Left ventricle myocardium inferior (tissue), 1 donor: ENCODE data around the gene MSI2. TPM values are rescaled to one million over a fixed set of nuclear protein-coding genes. Genes with fewer than 3 reads are reported as not detected.

Experiments used
- DNase-seq: peaks from one replicate; pipeline ENCODE4 v3.0.0-alpha.2; 2020
- H3K27ac ChIP-seq: fragments of 200-600 bp; replicated peaks from 2 replicates; pipeline ENCODE4 v1.8.0; 2021
- H3K27me3 ChIP-seq: fragments of 200-600 bp; 2 replicates; pipeline ENCODE4 v1.8.0; 2021; ENCODE audit warnings: low read depth
- H3K36me3 ChIP-seq: fragments of 200-600 bp; 2 replicates; pipeline ENCODE4 v1.8.0; 2021
- H3K4me1 ChIP-seq: fragments of 200-600 bp; 2 replicates; pipeline ENCODE4 v1.8.0; 2021
- H3K4me3 ChIP-seq: fragments of 200-600 bp; 2 replicates; pipeline ENCODE4 v1.8.0; 2021; ENCODE audit warnings: mild to moderate bottlenecking, moderate library complexity
- H3K9me3 ChIP-seq: fragments of 200-600 bp; replicated peaks from 2 replicates; pipeline ENCODE4 v1.8.0; 2021
- intact Hi-C: fragments of 100-400 bp; cut with micrococcal nuclease; formaldehyde crosslinking; loops from one replicate; pipeline ENCODE4 v1.11.0; 2022
- total RNA-seq: library from RNA; stranded (reverse); fragmentation: NEBNext Ultra II Directional; extraction: Animal tissue kit (Norgen Biotek cat#: 25700); gene quantifications from one replicate; pipeline ENCODE4 v1.2.1, GENCODE V29; 2021
- TF ChIP-seq, protein P1 (sequence below): fragments of 200-600 bp; IDR thresholded peaks from 2 replicates; pipeline ENCODE4 v1.8.0; 2021; ENCODE audit warnings: antibody characterized with exemption, mild to moderate bottlenecking, borderline replicate concordance
- donor health status: DM: no; HTN: yes; CAD: no; lungs with severe emphysema.

Gene MSI2
- total RNA-seq, 1 donor from 2014 or later = 118 TPM

DNA sequence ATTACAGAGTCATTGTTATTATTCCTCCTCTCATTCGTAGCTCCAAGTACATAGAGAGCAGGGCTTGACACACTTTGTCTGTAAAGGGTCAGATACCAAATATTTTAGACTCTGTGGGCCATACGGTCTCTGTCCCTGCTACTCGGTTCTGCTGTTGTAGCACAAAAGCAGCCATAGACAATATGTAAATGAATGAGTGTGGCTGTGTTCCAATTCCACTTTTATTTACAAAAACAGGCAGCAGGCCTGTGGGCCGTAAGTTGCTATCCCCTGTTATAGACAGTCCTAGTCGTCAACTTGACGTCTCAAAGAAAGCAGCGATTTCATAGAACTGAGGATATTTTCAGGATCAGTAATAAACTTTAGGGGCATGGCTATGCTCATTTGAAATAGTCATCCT lies 161.6 kb downstream of the MSI2 start:
- Histone ChIP-seq H3K27ac (no peak overlapping the region), H3K9me3 (no peaks in the 10 kb centered on the region), H3K27me3 (no peaks in the 10 kb centered on the region), H3K4me3 (no peak overlapping the region), H3K4me1 (peaks cover 20% of the 10 kb centered on the region), H3K36me3 (no peaks in the 10 kb centered on the region)
- DNase-seq = no peak
- intact Hi-C loops = no loop called here
- TF ChIP-seq, protein P1, sequence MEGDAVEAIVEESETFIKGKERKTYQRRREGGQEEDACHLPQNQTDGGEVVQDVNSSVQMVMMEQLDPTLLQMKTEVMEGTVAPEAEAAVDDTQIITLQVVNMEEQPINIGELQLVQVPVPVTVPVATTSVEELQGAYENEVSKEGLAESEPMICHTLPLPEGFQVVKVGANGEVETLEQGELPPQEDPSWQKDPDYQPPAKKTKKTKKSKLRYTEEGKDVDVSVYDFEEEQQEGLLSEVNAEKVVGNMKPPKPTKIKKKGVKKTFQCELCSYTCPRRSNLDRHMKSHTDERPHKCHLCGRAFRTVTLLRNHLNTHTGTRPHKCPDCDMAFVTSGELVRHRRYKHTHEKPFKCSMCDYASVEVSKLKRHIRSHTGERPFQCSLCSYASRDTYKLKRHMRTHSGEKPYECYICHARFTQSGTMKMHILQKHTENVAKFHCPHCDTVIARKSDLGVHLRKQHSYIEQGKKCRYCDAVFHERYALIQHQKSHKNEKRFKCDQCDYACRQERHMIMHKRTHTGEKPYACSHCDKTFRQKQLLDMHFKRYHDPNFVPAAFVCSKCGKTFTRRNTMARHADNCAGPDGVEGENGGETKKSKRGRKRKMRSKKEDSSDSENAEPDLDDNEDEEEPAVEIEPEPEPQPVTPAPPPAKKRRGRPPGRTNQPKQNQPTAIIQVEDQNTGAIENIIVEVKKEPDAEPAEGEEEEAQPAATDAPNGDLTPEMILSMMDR = no peak

DNA sequence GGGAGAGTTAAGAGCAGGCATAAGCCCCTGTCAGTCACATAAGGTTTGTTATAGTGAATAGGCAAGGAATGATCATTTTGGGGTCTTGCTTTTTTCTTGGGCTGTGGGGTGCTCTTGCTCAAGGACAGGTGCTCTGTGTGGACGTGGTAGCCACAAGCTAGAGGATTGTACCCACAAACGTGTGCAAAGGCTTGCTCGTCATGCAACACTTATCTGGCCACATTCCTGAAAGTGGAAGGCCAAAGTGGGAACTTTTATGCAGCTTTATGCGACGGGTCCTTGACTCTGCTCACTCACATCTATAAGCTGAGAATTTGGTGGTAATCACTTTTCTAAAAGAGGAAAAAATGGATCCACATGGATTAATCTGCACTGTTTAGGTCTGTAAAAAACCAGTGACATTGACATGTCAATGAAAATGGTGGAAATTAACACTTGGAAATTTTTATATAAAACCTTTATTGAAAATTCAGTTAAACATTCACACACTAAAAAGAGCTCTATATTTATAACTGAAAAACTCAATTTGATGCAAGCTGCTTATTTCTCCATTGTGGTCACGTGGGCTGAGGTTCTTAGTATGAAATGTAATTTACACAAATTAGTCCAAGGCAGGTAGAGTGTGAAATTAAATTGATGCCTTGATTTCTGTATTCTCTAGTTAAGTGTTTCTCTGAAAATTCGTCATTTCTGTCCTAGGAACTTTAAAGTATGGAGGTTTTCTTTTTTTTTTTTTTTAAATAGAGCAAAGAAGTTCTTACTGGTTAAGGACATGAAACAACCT lies 162.3 kb downstream of the MSI2 start:
- Histone ChIP-seq H3K9me3 (no peaks in the 10 kb centered on the region), H3K4me3 (no peak overlapping the region), H3K4me1 (peaks cover 27% of the 10 kb centered on the region), H3K27ac (no peak overlapping the region), H3K36me3 (no peaks in the 10 kb centered on the region), H3K27me3 (no peaks in the 10 kb centered on the region)
- no peak for DNase-seq
- TF ChIP-seq, protein P1 = no peak
- intact Hi-C loops = no loop called here

DNA sequence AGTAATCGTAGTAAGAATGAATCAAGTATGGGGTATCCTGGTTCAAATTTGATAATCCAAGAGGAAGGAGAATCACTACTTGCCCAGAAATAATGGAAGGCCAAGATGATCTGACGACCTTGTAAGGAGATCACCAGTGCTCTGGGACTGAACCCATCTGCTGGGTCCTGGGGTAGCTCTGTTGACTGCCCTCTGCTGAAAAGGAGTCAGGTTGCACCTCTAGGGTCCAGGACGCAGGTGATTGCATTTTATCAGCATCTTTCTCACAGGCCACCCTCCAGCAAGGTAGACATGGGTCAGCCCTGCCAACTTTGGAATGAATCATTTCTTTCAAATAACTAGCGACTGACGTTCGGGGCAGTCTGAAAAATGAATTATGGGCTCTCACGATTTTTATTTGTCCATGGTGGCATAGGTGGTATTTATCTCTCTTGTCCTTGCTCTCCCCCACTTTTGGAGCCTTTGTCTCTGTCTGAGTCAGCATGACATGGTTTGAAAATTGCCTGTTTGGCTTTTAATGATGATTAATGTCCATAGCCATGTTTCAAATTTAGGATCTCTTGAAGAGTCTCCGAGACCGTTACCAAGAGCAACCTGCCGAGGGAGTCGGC lies 163.7 kb downstream of the MSI2 start:
- DNase-seq = no peak
- intact Hi-C loops = no loop called here
- Histone ChIP-seq H3K4me1 (peaks cover 41% of the 10 kb centered on the region), H3K36me3 (no peaks in the 10 kb centered on the region), H3K9me3 (no peaks in the 10 kb centered on the region), H3K27me3 (no peaks in the 10 kb centered on the region), H3K27ac (no peak overlapping the region), H3K4me3 (no peak overlapping the region)
- TF ChIP-seq, protein P1 = no peak

DNA sequence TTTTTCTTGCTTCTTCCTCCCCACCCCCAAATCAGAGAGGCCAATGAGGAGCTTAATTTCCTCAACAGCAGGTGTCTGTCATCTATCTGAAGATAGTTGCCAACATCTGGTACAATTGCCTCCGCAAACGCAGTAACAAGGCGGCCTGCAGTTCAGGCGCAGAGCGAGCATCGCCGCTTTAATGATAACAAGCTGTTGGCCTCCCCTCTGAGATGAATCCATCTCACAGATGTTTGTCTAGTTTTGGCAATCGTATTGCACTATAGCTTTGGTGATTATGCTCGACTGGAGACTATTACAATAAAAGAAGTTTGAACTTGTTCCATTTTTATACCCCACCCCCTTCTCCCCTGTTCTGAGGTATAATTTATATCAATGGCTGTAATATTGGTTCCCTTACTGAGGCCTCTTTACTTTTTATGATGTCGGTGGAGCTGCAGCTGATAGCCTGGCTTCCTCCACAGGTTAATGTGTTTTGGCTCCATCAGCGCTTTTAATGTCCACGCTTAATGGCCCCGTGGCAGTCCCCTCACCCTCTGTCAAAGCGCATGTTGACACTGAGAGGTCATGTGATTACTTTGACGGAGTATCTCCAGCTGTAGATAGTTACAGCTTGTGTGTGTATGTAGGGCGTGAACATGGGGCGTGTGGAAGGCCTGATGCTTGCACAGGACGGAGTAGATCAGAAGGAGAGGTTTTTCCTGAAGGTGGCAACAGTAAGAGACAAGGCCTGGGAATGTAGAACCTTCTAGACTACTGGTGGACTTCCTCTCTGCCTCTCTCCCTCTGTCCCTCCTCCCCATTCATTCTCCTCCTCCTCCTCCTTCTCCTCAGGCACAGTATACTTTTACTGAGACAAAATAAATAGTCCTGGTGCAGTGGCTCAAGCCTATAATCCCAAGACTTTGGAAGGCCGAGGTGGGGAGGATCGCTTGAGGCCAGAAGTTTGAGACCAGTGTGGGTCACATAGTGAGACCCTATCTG lies 164.7 kb downstream of the MSI2 start:
- intact Hi-C loops = no loop called here
- TF ChIP-seq, protein P1 = no peak
- Histone ChIP-seq H3K27ac (no peak overlapping the region), H3K9me3 (no peaks in the 10 kb centered on the region), H3K4me3 (no peak overlapping the region), H3K4me1 (peaks cover 41% of the 10 kb centered on the region), H3K27me3 (no peaks in the 10 kb centered on the region), H3K36me3 (no peaks in the 10 kb centered on the region)
- no peak for DNase-seq

DNA sequence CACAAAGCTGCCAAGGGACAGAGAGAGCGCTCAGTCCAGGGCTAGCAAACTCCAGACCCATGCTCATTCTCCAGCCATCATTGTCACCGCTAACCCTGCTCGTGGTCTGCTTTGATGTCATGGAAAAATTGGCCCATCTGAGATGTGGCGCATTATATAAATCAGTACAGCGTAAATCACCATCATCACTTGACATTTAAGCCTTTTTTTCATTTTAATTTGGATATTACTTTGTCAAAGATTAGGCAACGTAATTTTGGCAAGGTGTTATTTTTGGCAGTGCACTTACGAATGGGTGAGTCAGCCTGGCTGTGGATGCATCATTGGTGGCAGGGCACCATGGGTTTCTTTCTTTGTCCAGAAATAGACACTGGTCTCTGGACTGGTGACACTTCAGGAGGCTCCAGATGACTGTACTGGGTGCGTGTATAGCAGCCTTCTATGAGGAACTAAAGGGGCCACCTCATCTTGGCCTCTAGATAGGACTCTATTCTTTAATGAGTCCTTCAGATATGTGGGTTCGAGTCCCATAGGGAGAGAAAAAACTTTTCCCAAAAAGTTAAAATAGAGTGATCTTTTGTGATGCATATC lies 166.3 kb downstream of the MSI2 start:
- TF ChIP-seq, protein P1 = no peak
- H3K27ac ChIP-seq = peak overlapping the region; percentile 50
- peaks cover 44% of the 10 kb centered on the region for H3K4me1 ChIP-seq
- peak; percentile 30 for DNase-seq
- H3K9me3 ChIP-seq = no peaks in the 10 kb centered on the region
- H3K27me3 ChIP-seq = no peaks in the 10 kb centered on the region
- H3K4me3 ChIP-seq = no peak overlapping the region
- intact Hi-C loops = no loop called here
- H3K36me3 ChIP-seq = no peaks in the 10 kb centered on the region
